ENCODE results near the gene CMAS.

GRCh38 chr12:22048351-22049041 is 2.5 kb downstream of the CMAS start:
- no peak for TF ChIP-seq MAX (IDR thresholded peaks at IDR 0.05; ENCODE audit: low read depth, low read length)
- no peak for TF ChIP-seq CTCF (IDR thresholded peaks at IDR 0.05; ENCODE audit: low read depth, low read length)
- no peak for TF ChIP-seq POLR2A (IDR thresholded peaks at IDR 0.05; ENCODE audit: extremely low read depth, insufficient read length)
- TF ChIP-seq MYC (IDR thresholded peaks at IDR 0.05; ENCODE audit: low read depth, low read length), result no peak

All from NB4 (cell line).